ENCODE measurements around the gene CNRIP1.

DNA sequence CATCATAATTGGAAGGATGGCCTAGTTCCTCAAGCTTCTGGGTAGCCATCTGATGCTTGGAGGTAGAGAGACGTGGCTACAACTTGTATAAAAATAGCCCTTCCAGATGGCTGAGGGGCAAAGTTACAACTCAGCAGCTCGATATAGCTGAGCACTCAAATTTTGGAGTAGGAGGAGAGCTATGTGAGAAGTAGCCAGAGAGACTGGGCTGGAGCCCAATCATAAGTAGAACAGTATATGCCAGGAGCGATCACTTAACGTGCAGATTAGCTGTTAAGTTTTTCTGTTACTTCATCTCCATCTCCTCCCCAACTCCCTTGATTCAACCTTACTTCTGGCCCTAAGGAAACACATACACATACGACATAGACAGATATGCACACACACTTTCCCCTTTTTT lies 28.8 kb downstream of the CNRIP1 start:
- TF ChIP-seq, protein P1, sequence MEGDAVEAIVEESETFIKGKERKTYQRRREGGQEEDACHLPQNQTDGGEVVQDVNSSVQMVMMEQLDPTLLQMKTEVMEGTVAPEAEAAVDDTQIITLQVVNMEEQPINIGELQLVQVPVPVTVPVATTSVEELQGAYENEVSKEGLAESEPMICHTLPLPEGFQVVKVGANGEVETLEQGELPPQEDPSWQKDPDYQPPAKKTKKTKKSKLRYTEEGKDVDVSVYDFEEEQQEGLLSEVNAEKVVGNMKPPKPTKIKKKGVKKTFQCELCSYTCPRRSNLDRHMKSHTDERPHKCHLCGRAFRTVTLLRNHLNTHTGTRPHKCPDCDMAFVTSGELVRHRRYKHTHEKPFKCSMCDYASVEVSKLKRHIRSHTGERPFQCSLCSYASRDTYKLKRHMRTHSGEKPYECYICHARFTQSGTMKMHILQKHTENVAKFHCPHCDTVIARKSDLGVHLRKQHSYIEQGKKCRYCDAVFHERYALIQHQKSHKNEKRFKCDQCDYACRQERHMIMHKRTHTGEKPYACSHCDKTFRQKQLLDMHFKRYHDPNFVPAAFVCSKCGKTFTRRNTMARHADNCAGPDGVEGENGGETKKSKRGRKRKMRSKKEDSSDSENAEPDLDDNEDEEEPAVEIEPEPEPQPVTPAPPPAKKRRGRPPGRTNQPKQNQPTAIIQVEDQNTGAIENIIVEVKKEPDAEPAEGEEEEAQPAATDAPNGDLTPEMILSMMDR (IDR thresholded peaks at IDR 0.05 in 4 of 5, conservative IDR thresholded peaks at IDR 0.05 in 1 of 5): no peak
- peak in 1 of 2 donors; percentile 6 for TF ChIP-seq POLR2A (IDR thresholded peaks at IDR 0.05)

All from gastrocnemius medialis (tissue), 4 donors.